ENCODE results near the gene GPR68.

Gene GPR68

GRCh38 chr14:91211017-91211416 lies 33.5 kb downstream of the GPR68 start:
- DNase-seq, result no peak
- Histone ChIP-seq H3K27me3 (replicated peaks; ENCODE audit: insufficient read depth, low read length) (no peaks in the 10 kb centered on the region), H3K4me2 (ENCODE audit: low read depth, low read length) (no peak overlapping the region), H3K4me3 (ENCODE audit: low read length) (no peak overlapping the region), H3K4me1 (ENCODE audit: low read length) (no peaks in the 10 kb centered on the region), H3K9ac (ENCODE audit: low read length) (no peak overlapping the region), H3K79me2 (ENCODE audit: low read length) (no peaks in the 10 kb centered on the region), H3K27ac (ENCODE audit: low read length) (no peak overlapping the region), H3K9me2 (replicated peaks; ENCODE audit: insufficient read depth, low read length) (no peaks in the 10 kb centered on the region), H3K36me3 (replicated peaks; ENCODE audit: insufficient read depth, low read length) (no peaks in the 10 kb centered on the region), H4K20me1 (ENCODE audit: insufficient read depth, low read length) (no peaks in the 10 kb centered on the region), H3K9me3 (replicated peaks; ENCODE audit: insufficient read depth, low read length) (no peaks in the 10 kb centered on the region), H3F3A (ENCODE audit: insufficient read depth, low read length) (no peaks in the 10 kb centered on the region), H2AFZ (ENCODE audit: low read length) (no peak overlapping the region)
- TF ChIP-seq EZH2 (optimal IDR thresholded peaks at IDR 0.05; ENCODE audit: low read depth, low read length) (no peak), CTCF (IDR thresholded peaks at IDR 0.05; ENCODE audit: low read length) (no peak), EZH2phosphoT487 (IDR thresholded peaks at IDR 0.05; ENCODE audit: low read length) (no peak)

- H2AFZ ChIP-seq (ENCODE audit: low read length), result no peak overlapping the region
- no peak overlapping the region for H3K27ac ChIP-seq (ENCODE audit: low read length)
- H3K36me3 ChIP-seq (replicated peaks; ENCODE audit: insufficient read depth, low read length), result no peaks in the 10 kb centered on the region
- H3K4me3 ChIP-seq (ENCODE audit: low read length), result no peak overlapping the region
- H3K9me3 ChIP-seq (replicated peaks; ENCODE audit: insufficient read depth, low read length), result no peaks in the 10 kb centered on the region
- no peak overlapping the region for H3K9ac ChIP-seq (ENCODE audit: low read length)
- no peaks in the 10 kb centered on the region for H4K20me1 ChIP-seq (ENCODE audit: insufficient read depth, low read length)
- H3K27me3 ChIP-seq (replicated peaks; ENCODE audit: insufficient read depth, low read length), result no peaks in the 10 kb centered on the region
- TF ChIP-seq EZH2 (optimal IDR thresholded peaks at IDR 0.05; ENCODE audit: low read depth, low read length) (no peak), CTCF (IDR thresholded peaks at IDR 0.05; ENCODE audit: low read length) (no peak), EZH2phosphoT487 (IDR thresholded peaks at IDR 0.05; ENCODE audit: low read length) (no peak)
- no peaks in the 10 kb centered on the region for H3K9me2 ChIP-seq (replicated peaks; ENCODE audit: insufficient read depth, low read length)
- no peak overlapping the region for H3K4me2 ChIP-seq (ENCODE audit: low read depth, low read length)
- H3F3A ChIP-seq (ENCODE audit: insufficient read depth, low read length), result no peaks in the 10 kb centered on the region
- no peaks in the 10 kb centered on the region for H3K79me2 ChIP-seq (ENCODE audit: low read length)
- no peaks in the 10 kb centered on the region for H3K4me1 ChIP-seq (ENCODE audit: low read length)
- DNase-seq, result no peak
Measured at GRCh38 chr14:91207008-91207407, 37.5 kb downstream of the GPR68 start.

- H3K9me2 ChIP-seq (replicated peaks; ENCODE audit: insufficient read depth, low read length), result no peaks in the 10 kb centered on the region
- no peak overlapping the region for H3K9ac ChIP-seq (ENCODE audit: low read length)
- no peaks in the 10 kb centered on the region for H3K9me3 ChIP-seq (replicated peaks; ENCODE audit: insufficient read depth, low read length)
- no peaks in the 10 kb centered on the region for H3K4me1 ChIP-seq (ENCODE audit: low read length)
- H4K20me1 ChIP-seq (ENCODE audit: insufficient read depth, low read length), result no peaks in the 10 kb centered on the region
- H3K36me3 ChIP-seq (replicated peaks; ENCODE audit: insufficient read depth, low read length), result no peaks in the 10 kb centered on the region
- TF ChIP-seq EZH2 (optimal IDR thresholded peaks at IDR 0.05; ENCODE audit: low read depth, low read length) (no peak), CTCF (IDR thresholded peaks at IDR 0.05; ENCODE audit: low read length) (no peak), EZH2phosphoT487 (IDR thresholded peaks at IDR 0.05; ENCODE audit: low read length) (no peak)
- H3K4me2 ChIP-seq (ENCODE audit: low read depth, low read length), result no peak overlapping the region
- no peak for DNase-seq
- H3K27me3 ChIP-seq (replicated peaks; ENCODE audit: insufficient read depth, low read length), result no peaks in the 10 kb centered on the region
- no peak overlapping the region for H2AFZ ChIP-seq (ENCODE audit: low read length)
- no peak overlapping the region for H3K4me3 ChIP-seq (ENCODE audit: low read length)
- no peak overlapping the region for H3K27ac ChIP-seq (ENCODE audit: low read length)
- no peaks in the 10 kb centered on the region for H3F3A ChIP-seq (ENCODE audit: insufficient read depth, low read length)
- no peaks in the 10 kb centered on the region for H3K79me2 ChIP-seq (ENCODE audit: low read length)
Measured at GRCh38 chr14:91205459-91205858, 39.0 kb downstream of the GPR68 start.
